Nephron (organoid): Measurements from ENCODE around the gene P2RX4.

Source experiments
- H3K27ac Mint-ChIP-seq, 3 experiments: 2 replicates each; pipeline ENCODE4 v1.8.0; 2020; ENCODE audit warnings: mixed read lengths in 3 of 3, mild to moderate bottlenecking in 2 of 3, moderate library complexity in 1 of 3
- H3K27me3 Mint-ChIP-seq: 2 replicates; pipeline ENCODE4 v1.8.0; 2021; ENCODE audit warnings: low read depth, mild to moderate bottlenecking, moderate library complexity, mixed read lengths
- H3K36me3 Mint-ChIP-seq: 2 replicates; pipeline ENCODE4 v1.8.0; 2020; ENCODE audit warnings: low read depth, mixed read lengths
- H3K4me1 Mint-ChIP-seq: 2 replicates; pipeline ENCODE4 v1.8.0; 2020; ENCODE audit warnings: mixed read lengths
- H3K4me3 Mint-ChIP-seq, 3 experiments: 2 replicates each; pipeline ENCODE4 v1.8.0; 2020; ENCODE audit warnings: mild to moderate bottlenecking in 3 of 3, mixed read lengths in 3 of 3, moderate library complexity in 2 of 3
- H3K9me3 Mint-ChIP-seq: 2 replicates; pipeline ENCODE4 v1.8.0; 2020; ENCODE audit warnings: mixed read lengths
- TF ChIP-seq, protein P1 (sequence below), 3 experiments: fragments of 200-600 bp; sonication (generic); IDR thresholded peaks; one replicate each; pipeline ENCODE4 v1.5.0; 2021; ENCODE audit warnings: antibody characterized with exemption in 3 of 3; ENCODE audit not compliant: unreplicated experiment in 3 of 3

P2RX4 gene

GRCh38 chr12:121273364-121273896 is 63.5 kb downstream of the P2RX4 start:
- no peak overlapping the region for H3K27ac Mint-ChIP-seq
- no peaks in the 10 kb centered on the region for H3K9me3 Mint-ChIP-seq
- no peaks in the 10 kb centered on the region for H3K4me1 Mint-ChIP-seq
- no peak overlapping the region for H3K4me3 Mint-ChIP-seq
- TF ChIP-seq, protein P1, sequence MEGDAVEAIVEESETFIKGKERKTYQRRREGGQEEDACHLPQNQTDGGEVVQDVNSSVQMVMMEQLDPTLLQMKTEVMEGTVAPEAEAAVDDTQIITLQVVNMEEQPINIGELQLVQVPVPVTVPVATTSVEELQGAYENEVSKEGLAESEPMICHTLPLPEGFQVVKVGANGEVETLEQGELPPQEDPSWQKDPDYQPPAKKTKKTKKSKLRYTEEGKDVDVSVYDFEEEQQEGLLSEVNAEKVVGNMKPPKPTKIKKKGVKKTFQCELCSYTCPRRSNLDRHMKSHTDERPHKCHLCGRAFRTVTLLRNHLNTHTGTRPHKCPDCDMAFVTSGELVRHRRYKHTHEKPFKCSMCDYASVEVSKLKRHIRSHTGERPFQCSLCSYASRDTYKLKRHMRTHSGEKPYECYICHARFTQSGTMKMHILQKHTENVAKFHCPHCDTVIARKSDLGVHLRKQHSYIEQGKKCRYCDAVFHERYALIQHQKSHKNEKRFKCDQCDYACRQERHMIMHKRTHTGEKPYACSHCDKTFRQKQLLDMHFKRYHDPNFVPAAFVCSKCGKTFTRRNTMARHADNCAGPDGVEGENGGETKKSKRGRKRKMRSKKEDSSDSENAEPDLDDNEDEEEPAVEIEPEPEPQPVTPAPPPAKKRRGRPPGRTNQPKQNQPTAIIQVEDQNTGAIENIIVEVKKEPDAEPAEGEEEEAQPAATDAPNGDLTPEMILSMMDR (IDR thresholded peaks at IDR 0.05; ENCODE audit: unreplicated experiment in 3 of 3), result no peak
- H3K27me3 Mint-ChIP-seq, result no peaks in the 10 kb centered on the region
- peaks cover 52% of the 10 kb centered on the region for H3K36me3 Mint-ChIP-seq

DNA sequence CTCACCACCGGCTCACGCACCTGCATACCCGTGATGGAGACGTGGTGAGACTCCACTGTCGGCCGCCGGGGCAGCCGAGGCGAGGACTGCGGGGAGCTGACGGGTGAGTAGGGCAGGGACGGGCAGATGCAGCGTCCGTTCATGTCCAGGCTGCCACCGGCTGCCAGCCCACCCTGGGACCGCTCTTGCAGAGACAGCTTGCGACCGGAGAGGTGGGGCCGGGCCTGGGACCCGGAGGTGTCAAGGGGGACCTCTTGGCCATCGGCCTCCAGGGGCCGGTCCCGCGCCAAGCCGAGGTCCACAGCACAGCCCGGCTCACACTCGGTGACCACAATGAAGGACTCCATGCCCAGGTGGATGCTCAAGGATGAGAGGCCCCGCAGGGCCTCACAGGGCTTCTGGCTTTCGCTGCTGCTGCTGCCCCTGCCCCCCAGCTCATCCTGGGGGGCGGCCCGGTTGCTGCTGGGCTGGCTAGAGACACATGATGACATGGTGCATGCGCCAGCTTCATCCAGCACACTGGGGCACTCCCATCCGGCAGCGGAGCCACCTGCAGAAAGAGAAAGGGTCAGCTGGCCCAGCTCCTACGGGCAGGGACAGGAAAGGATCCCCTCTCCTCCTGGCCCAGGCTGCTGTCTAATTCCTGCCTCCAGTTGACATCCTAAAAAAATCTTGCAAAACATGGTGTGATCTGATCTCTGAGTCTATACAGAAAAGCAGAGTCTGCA is 64.3 kb downstream of the P2RX4 start:
- peaks cover 51% of the 10 kb centered on the region for H3K36me3 Mint-ChIP-seq
- H3K27me3 Mint-ChIP-seq, result no peaks in the 10 kb centered on the region
- no peaks in the 10 kb centered on the region for H3K9me3 Mint-ChIP-seq
- H3K27ac Mint-ChIP-seq, result no peak overlapping the region
- H3K4me1 Mint-ChIP-seq, result peaks cover 5% of the 10 kb centered on the region
- H3K4me3 Mint-ChIP-seq, result no peak overlapping the region
- TF ChIP-seq, protein P1 (IDR thresholded peaks at IDR 0.05; ENCODE audit: unreplicated experiment in 3 of 3), result no peak

GRCh38 chr12:121277374-121277759 is 67.4 kb downstream of the P2RX4 start:
- H3K9me3 Mint-ChIP-seq, result no peaks in the 10 kb centered on the region
- TF ChIP-seq, protein P1 (IDR thresholded peaks at IDR 0.05; ENCODE audit: unreplicated experiment in 3 of 3), result no peak
- H3K27me3 Mint-ChIP-seq, result no peaks in the 10 kb centered on the region
- H3K27ac Mint-ChIP-seq, result no peak overlapping the region
- H3K4me1 Mint-ChIP-seq, result peaks cover 17% of the 10 kb centered on the region
- H3K36me3 Mint-ChIP-seq, result peaks cover 41% of the 10 kb centered on the region
- no peak overlapping the region for H3K4me3 Mint-ChIP-seq

- TF ChIP-seq, protein P1 (IDR thresholded peaks at IDR 0.05; ENCODE audit: unreplicated experiment in 3 of 3), result no peak
- Mint-ChIP-seq H3K9me3 (no peaks in the 10 kb centered on the region), H3K27ac (peak overlapping the region in 1 of 3 experiments; percentile 59), H3K36me3 (peaks cover 34% of the 10 kb centered on the region), H3K27me3 (no peaks in the 10 kb centered on the region), H3K4me3 (no peak overlapping the region), H3K4me1 (peaks cover 17% of the 10 kb centered on the region)
These were observed 68.5 kb downstream of the P2RX4 start for GRCh38 chr12:121278169-121279070.

DNA sequence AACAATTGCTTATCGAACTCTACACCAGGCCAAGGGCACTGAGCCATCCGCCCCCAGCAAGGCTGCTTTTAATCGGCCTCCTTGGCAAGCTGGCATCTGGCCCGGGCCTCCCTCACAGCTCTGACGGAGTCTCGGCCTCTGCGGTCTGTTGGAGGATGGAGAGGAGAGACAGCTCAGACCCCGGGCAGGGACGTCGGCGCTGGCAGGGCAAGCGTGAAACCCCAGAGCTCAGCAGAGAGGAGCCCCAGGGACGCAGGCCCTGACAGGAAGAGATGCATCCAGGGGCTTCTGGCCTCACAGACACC is 69.1 kb downstream of the P2RX4 start:
- Mint-ChIP-seq H3K4me3 (no peak overlapping the region), H3K36me3 (peaks cover 34% of the 10 kb centered on the region), H3K4me1 (peaks cover 17% of the 10 kb centered on the region), H3K9me3 (no peaks in the 10 kb centered on the region), H3K27me3 (no peaks in the 10 kb centered on the region), H3K27ac (peak overlapping the region in 1 of 3 experiments; percentile 59)
- TF ChIP-seq, protein P1 (IDR thresholded peaks at IDR 0.05; ENCODE audit: unreplicated experiment in 3 of 3), result no peak
